22Rv1 (cell line): ENCODE measurements around the gene TAPBPL.

Experiments
- H3K27ac ChIP-seq: fragments of 450-650 bp; 2 replicates; pipeline ENCODE4 v1.5.1; 2017
- ZFX ChIP-seq: fragments of 450-650 bp; IDR thresholded peaks from 2 replicates; pipeline ENCODE4 v1.6.1; 2017; ENCODE audit warnings: antibody characterized with exemption, borderline replicate concordance
- TF ChIP-seq, protein P1 (sequence below): fragments of 450-650 bp; IDR thresholded peaks from 2 replicates; pipeline ENCODE4 v1.5.1; 2017; ENCODE audit warnings: mild to moderate bottlenecking

Gene TAPBPL

DNA sequence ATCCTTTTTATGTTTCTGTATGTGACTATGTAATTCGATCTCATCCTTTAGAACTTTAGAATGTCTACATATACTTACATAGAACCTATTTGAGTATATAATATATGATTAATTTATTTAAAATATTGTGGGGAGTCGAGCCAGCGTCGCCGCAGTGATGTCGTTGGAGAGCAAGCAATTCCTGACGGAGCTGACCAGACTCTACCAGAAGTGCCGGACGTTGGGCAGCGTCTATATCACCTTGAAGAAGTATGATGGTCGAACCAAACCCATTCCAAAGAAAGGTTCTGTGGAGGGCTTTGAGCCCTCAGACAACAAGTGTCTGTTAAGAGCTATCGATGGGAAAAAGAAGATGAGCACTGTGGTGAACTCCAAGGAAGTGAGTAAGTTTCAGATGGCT, 13.5 kb upstream of the TAPBPL start:
- TF ChIP-seq ZFX = no peak
- TF ChIP-seq, protein P1, sequence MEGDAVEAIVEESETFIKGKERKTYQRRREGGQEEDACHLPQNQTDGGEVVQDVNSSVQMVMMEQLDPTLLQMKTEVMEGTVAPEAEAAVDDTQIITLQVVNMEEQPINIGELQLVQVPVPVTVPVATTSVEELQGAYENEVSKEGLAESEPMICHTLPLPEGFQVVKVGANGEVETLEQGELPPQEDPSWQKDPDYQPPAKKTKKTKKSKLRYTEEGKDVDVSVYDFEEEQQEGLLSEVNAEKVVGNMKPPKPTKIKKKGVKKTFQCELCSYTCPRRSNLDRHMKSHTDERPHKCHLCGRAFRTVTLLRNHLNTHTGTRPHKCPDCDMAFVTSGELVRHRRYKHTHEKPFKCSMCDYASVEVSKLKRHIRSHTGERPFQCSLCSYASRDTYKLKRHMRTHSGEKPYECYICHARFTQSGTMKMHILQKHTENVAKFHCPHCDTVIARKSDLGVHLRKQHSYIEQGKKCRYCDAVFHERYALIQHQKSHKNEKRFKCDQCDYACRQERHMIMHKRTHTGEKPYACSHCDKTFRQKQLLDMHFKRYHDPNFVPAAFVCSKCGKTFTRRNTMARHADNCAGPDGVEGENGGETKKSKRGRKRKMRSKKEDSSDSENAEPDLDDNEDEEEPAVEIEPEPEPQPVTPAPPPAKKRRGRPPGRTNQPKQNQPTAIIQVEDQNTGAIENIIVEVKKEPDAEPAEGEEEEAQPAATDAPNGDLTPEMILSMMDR = no peak
- H3K27ac ChIP-seq = no peak overlapping the region

DNA sequence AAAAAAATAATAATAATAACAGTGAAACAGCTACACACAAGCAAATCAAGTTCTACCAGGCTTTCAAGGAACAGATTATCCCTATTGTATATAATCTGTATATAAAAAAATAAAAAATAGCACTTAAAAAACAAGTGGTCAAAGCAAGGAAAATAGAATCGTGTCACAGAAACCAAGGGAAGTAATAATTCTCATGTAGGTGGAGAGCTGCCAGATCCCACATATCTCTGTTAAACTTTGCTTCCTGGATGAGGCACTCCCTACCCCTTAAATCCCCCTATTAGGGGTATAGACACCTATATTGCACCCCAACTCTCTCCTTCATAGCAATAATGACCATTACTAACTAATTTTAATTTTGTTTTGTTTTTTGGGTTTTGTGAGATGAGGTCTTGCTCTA, 11.5 kb upstream of the TAPBPL start:
- H3K27ac ChIP-seq = no peak overlapping the region
- no peak for TF ChIP-seq ZFX
- TF ChIP-seq, protein P1 = no peak

DNA sequence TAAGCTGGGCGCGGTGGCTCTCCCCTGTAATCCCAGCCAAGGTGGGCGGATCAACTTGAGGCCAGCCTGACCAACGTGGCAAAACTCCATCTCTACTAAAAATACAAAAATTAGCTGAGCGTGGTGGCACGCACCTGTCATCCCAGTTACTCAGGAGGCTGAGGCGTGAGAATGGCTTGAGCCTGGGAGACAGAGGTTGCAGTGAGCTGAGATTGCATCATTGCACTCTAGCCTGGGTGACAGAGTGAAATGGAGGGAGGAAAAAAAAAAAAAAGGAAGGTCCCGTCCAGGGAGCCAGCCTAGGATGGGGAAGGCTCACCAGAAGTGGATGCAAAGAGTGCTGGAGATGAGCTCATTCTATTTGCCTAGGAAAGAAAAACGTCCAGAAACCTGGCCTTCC, 9.0 kb upstream of the TAPBPL start:
- H3K27ac ChIP-seq = no peak overlapping the region
- TF ChIP-seq ZFX = no peak
- TF ChIP-seq, protein P1 = no peak

DNA sequence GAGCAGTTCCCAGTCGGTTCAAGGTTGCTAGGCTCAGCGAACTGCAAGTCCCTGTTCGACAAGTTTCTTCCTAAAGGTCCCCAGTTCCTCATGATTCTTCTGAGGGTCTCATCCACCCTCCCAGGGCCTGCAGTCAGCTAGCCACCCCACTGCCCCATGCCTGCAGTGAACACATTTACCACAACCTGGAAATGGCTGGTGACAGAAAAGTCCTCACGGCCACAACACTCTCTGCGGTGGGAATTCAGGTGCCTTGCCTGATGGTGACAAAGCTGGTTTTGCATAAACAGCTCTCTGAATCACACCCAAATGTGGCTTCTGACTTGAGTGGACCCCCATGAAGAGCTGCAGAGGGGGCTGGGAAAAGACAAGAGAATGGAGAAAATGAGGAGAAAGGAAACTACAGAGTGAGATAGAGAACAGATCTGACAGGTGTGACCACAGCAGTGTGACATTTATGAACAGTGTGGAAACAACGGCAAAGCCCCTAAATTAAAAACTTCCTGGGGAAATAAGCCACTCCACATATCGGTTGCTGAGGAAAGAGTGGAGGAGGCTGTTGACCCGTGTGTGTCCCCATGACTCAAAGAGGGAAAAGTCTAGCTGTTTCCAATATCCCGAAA, 8.4 kb upstream of the TAPBPL start:
- H3K27ac ChIP-seq = peak overlapping the region; percentile 7; the same call in 1 of the 2 replicates

DNA sequence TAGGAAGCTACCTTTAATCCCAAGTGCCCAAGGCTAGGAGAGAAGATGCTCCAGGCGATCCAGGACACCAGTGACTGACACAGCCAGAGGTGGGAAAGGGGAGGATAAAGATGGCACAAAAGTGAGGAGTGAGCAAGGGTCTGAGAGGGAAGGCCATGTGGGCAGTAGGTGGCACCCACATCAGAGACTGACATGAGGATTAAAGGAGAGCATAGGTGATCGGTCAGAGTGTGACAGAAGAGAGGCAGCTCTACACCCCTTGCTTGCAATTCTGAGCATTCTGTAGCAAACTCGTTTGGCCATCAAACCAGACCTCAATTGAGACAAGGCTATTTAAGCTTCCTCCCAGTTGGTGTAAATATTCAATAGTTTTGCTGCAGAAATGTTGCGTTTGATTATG, 7.8 kb upstream of the TAPBPL start:
- TF ChIP-seq, protein P1 = no peak
- no peak for TF ChIP-seq ZFX
- H3K27ac ChIP-seq = peak overlapping the region; percentile 7; the same call in 1 of the 2 replicates

More for the DNA sequence above, 8.4 kb upstream of the TAPBPL start:
- no peak for TF ChIP-seq ZFX
- TF ChIP-seq, protein P1 = no peak

DNA sequence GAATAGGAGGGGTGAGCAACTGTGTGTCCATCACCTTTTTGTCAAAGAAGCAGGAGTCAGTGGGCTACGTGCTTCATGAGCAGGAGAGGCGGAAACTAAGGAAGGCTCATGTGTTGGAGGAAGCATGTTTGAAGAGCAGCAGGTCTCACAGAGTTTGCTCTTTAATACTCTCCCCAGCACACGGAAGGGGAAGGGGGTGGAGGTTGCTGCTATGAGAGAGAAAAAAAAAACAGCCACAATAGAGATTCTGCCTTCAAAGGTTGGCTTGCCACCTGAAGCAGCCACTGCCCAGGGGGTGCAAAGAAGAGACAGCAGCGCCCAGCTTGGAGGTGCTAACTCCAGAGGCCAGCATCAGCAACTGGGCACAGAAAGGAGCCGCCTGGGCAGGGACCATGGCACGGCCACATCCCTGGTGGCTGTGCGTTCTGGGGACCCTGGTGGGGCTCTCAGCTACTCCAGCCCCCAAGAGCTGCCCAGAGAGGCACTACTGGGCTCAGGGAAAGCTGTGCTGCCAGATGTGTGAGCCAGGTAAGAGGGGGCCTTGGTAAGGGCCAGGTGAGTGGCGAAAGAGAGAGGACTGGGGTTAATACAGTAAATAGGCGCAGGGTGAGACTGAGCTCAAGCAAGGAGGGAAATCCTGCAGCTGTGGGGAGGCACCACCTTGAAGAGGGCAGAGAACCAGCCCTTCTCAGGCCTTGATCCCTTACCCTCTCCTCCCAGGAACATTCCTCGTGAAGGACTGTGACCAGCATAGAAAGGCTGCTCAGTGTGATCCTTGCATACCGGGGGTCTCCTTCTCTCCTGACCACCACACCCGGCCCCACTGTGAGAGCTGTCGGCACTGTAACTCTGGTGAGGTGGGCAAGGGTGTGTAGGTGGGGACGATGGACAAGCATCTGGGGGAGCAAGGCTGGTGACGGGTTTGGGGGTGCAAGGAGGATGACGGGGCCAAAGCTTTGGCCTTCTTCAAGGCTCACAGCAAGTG, 6.8 kb upstream of the TAPBPL start, which contains the start of gene CD27:
TSS of gene CD27 (plus strand) at position 252 of the 985 bp plus-strand sequence. CDS start at position 393, 141 bp downstream.
- TF ChIP-seq ZFX = no peak
- TF ChIP-seq, protein P1 = no peak
- H3K27ac ChIP-seq = peak within 1 kb of the TSS; percentile 7; the same call in 1 of the 2 replicates
